Tibial artery (tissue), 4 donors: ENCODE results near the gene TBC1D8.

ENCODE experiments used
- DNase-seq, 2 donors: peaks; one replicate each; pipeline ENCODE4 v3.0.0-alpha.2; 2019
- H3K27ac ChIP-seq, 2 donors: fragments of 200-600 bp; sonication (generic) in 1 of 2; 1 replicate in 1 of 2; 2 replicates in 1 of 2; pipeline ENCODE4 v1.5.1; 2018 to 2019; ENCODE audit warnings: mild to moderate bottlenecking in 1 of 2
- H3K27me3 ChIP-seq, 2 donors: fragments of 200-600 bp; sonication (generic) in 1 of 2; one replicate each; pipeline versions ENCODE4 v1.5.1 to v1.6.0; 2016 to 2019
- H3K36me3 ChIP-seq, 3 donors: fragments of 200-600 bp; sonication (generic) in 2 of 3; one replicate each; pipeline ENCODE4 v1.5.1; 2016 to 2019; ENCODE audit warnings: mild to moderate bottlenecking in 2 of 3
- H3K4me1 ChIP-seq, 4 donors: fragments of 200-600 bp; sonication (generic) in 2 of 4; 1 replicate in 3 of 4; 2 replicates in 1 of 4; pipeline ENCODE4 v1.5.1; 2016 to 2019
- H3K4me3 ChIP-seq, 2 donors: fragments of 200-600 bp; sonication (generic) in 1 of 2; 1 replicate in 1 of 2; 2 replicates in 1 of 2; pipeline ENCODE4 v1.5.1; 2018 to 2019; ENCODE audit warnings: mild to moderate bottlenecking in 2 of 2
- H3K9me3 ChIP-seq, 3 donors: fragments of 200-600 bp; sonication (generic) in 1 of 3; one replicate each; pipeline ENCODE4 v1.5.1; 2016 to 2019
- intact Hi-C: fragments of 100-400 bp; cut with DNase I; formaldehyde crosslinking; loops from one replicate; pipeline ENCODE4 v1.15.0; 2023; ENCODE audit warnings: low total_unique reads
- TF ChIP-seq, protein P1 (sequence below), 2 experiments: fragments of 200-600 bp in 1 of 2; fragments of 450-650 bp in 1 of 2; IDR thresholded peaks; one replicate each; pipeline ENCODE4 v1.5.1; 2017 to 2019; ENCODE audit warnings: antibody characterized with exemption in 2 of 2, mild to moderate bottlenecking in 1 of 2, moderate library complexity in 1 of 2

TBC1D8 gene

DNA sequence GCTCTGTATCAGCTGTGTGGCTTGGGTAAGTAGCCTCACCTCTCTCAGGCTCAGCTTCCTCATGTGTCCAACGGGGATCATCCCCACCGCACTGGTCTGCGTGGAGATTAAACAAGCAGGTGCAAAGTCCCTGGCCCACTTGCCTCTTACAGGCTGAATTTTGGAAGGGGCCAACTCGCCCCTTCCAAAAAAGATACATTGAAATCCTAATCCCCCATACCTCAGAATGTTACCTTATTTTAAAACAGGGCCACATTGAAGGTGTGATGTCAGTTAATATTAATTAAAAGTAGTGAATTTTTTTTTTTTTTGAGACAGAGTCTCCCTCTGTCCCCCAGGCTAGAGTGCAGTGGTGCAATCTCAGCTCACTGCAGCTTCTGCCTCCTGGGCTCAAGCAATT lies 34.8 kb downstream of the TBC1D8 start:
- no peak overlapping the region for H3K4me3 ChIP-seq
- H3K4me1 ChIP-seq: peaks cover 0 to 67% (median 47%) of the 10 kb centered on the region in 4 donors
- no peaks in the 10 kb centered on the region for H3K36me3 ChIP-seq
- TF ChIP-seq, protein P1, sequence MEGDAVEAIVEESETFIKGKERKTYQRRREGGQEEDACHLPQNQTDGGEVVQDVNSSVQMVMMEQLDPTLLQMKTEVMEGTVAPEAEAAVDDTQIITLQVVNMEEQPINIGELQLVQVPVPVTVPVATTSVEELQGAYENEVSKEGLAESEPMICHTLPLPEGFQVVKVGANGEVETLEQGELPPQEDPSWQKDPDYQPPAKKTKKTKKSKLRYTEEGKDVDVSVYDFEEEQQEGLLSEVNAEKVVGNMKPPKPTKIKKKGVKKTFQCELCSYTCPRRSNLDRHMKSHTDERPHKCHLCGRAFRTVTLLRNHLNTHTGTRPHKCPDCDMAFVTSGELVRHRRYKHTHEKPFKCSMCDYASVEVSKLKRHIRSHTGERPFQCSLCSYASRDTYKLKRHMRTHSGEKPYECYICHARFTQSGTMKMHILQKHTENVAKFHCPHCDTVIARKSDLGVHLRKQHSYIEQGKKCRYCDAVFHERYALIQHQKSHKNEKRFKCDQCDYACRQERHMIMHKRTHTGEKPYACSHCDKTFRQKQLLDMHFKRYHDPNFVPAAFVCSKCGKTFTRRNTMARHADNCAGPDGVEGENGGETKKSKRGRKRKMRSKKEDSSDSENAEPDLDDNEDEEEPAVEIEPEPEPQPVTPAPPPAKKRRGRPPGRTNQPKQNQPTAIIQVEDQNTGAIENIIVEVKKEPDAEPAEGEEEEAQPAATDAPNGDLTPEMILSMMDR (IDR thresholded peaks at IDR 0.05): no peak
- H3K27ac ChIP-seq: no peak overlapping the region
- intact Hi-C loops: no loop called here
- DNase-seq: no peak
- H3K27me3 ChIP-seq: no peaks in the 10 kb centered on the region
- no peaks in the 10 kb centered on the region for H3K9me3 ChIP-seq

DNA sequence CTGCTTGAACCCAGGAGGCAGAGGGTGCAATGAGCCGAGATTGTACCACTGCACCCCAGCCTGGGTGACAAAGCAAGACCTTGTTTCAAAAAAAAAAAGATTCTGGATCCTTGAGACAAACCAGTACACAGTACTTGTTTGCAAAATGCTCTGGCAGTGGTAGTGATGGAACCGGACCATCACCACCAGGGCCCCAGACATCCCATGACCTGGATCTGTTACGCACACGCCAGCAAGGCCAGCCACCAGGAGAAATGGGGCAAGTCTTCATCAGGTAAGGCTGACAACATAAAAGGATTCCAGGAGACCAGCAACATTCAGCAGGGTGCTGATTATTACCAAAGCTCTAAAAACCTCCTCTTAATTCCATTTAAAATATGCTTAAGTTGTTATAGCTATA lies 35.5 kb downstream of the TBC1D8 start:
- H3K9me3 ChIP-seq: no peaks in the 10 kb centered on the region
- intact Hi-C loops: no loop called here
- TF ChIP-seq, protein P1 (IDR thresholded peaks at IDR 0.05): no peak
- DNase-seq: no peak
- H3K36me3 ChIP-seq: no peaks in the 10 kb centered on the region
- H3K27me3 ChIP-seq: no peaks in the 10 kb centered on the region
- no peak overlapping the region for H3K4me3 ChIP-seq
- no peak overlapping the region for H3K27ac ChIP-seq
- H3K4me1 ChIP-seq: peaks cover 0 to 67% (median 43%) of the 10 kb centered on the region in 4 donors

DNA sequence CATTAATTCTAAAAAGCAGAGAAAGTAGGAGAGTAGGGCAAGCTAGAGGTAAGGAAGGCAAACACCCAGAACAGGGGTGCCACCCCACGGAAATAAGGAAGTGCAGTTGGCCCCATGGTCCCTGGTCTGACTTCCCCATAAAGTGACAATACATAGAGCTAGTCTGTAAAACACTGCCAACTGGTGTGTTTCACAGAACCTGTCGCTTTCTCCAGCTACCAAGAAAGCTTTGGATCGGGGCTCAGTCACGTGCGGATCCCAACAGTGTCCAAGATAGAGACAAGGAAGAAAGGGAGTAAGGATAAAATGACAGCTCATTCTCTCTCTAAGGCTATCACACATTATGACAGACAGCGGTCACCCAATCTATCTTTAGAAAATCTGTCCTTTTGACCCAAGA lies 36.4 kb downstream of the TBC1D8 start:
- TF ChIP-seq, protein P1 (IDR thresholded peaks at IDR 0.05): no peak
- H3K4me1 ChIP-seq: peaks cover 0 to 67% (median 41%) of the 10 kb centered on the region in 4 donors
- H3K9me3 ChIP-seq: no peaks in the 10 kb centered on the region
- no peaks in the 10 kb centered on the region for H3K27me3 ChIP-seq
- no peak overlapping the region for H3K27ac ChIP-seq
- H3K4me3 ChIP-seq: no peak overlapping the region
- DNase-seq: peak in 1 of 2 donors; percentile 44
- intact Hi-C loops: no loop called here
- no peaks in the 10 kb centered on the region for H3K36me3 ChIP-seq

DNA sequence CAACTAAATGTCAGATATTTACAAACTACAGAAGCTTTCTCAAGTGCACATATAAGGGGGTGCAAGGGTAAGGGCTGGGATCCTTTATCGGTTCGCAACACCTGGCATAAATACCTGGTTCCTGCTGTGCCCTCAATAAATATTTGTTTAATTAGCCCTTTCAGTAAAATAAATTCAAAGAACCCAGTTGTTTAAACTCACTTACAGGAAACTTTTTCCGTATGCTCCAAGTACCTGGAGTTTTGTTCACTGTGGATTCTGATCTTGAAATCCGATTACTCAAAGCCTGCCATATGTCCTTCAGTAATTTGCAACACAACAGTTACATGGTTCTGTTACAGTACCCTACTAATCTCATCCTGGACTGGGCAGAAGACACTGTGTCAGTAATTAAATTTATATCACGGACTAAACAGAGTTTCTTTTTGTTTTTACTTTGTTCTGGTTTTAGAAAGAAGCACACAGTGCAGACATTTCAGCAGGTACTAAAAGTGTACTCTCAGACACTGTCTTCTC lies 36.9 kb downstream of the TBC1D8 start:
- Histone ChIP-seq H3K9me3 (no peaks in the 10 kb centered on the region), H3K4me3 (no peak overlapping the region), H3K27me3 (no peaks in the 10 kb centered on the region), H3K4me1 (peaks cover 0 to 67% (median 41%) of the 10 kb centered on the region in 4 donors), H3K27ac (peak overlapping the region in 1 of 2 donors; percentile 30), H3K36me3 (no peaks in the 10 kb centered on the region)
- intact Hi-C loops: no loop called here
- TF ChIP-seq, protein P1 (IDR thresholded peaks at IDR 0.05): no peak
- DNase-seq: no peak

DNA sequence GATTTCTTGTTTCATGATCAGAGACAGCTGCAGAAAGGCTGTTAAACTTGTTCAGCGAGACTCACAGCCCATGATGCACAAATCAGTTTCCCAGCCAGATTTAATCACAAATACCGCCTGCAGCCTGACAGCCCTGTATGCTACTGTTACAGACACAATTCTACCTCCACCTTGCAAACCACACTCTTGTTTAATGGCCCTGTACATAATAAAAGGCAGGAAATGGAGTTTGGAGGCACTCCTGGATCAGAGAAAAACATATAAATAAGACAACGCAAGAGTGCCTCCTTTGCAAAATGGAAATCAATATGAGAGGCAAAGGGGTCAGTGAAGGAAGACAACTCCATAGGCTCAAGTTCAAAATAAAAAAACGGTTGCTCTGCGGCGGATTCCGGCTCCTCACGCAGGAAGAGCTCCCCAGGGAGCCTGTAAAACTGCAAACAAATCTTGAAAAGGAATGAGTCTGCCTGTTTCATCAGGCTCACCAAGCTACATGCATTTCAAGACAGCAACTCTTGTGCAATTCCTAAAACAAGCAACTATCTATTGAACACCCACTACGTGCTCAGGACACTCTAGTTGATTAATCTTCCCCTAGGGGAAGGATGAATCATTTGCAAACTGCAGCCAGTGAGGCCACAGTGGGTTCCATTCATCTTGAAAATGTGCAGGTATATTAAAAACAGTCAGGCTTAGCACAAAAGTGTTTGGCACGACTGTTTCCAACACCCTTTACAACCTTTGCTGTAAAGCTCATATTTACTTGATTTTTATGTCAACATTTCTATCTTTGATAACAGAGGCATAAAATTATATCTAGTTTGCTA lies 37.5 kb downstream of the TBC1D8 start:
- H3K4me1 ChIP-seq: peaks cover 0 to 67% (median 39%) of the 10 kb centered on the region in 4 donors
- TF ChIP-seq, protein P1 (IDR thresholded peaks at IDR 0.05): no peak

More for the DNA sequence above, 37.5 kb downstream of the TBC1D8 start:
- Histone ChIP-seq H3K36me3 (no peaks in the 10 kb centered on the region), H3K4me3 (no peak overlapping the region), H3K9me3 (no peaks in the 10 kb centered on the region), H3K27ac (peak overlapping the region in 1 of 2 donors; percentile 30), H3K27me3 (no peaks in the 10 kb centered on the region)
- DNase-seq: no peak
- intact Hi-C loops: no loop called here
